AG08396 (cell line): ENCODE data around the gene DDAH1.

ENCODE experiments used
- DNase-seq: peaks from one replicate; pipeline ENCODE4 v3.0.0; 2012; ENCODE audit warnings: low spot score, mixed read lengths

The DDAH1 gene

GRCh38 chr1:85274969-85275453 is 189.9 kb downstream of the DDAH1 start:
- DNase-seq, result peak; percentile 56

GRCh38 chr1:85273397-85273796 is 191.6 kb downstream of the DDAH1 start:
- DNase-seq, result no peak

- no peak for DNase-seq
Observed at GRCh38 chr1:85268801-85269585, 196.0 kb downstream of the DDAH1 start.
